Activated T-helper 1 cell treated with Interleukin-2 at 50 U/mL for 16 hours (primary cell): Measurements from ENCODE around the gene CNOT3.
A peak's percentile ranks its signal among the peaks of the same experiment; 100 is the strongest.
"Not testable (repeated sequence)": the region's sequence is repeated elsewhere in the genome, so short reads cannot be mapped to it uniquely, and the experiment has no call there.

Experiments
- DNase-seq: peaks from one replicate; pipeline ENCODE4 v3.0.0-alpha.2; 2020; ENCODE audit warnings: low read depth

CNOT3 gene

DNA sequence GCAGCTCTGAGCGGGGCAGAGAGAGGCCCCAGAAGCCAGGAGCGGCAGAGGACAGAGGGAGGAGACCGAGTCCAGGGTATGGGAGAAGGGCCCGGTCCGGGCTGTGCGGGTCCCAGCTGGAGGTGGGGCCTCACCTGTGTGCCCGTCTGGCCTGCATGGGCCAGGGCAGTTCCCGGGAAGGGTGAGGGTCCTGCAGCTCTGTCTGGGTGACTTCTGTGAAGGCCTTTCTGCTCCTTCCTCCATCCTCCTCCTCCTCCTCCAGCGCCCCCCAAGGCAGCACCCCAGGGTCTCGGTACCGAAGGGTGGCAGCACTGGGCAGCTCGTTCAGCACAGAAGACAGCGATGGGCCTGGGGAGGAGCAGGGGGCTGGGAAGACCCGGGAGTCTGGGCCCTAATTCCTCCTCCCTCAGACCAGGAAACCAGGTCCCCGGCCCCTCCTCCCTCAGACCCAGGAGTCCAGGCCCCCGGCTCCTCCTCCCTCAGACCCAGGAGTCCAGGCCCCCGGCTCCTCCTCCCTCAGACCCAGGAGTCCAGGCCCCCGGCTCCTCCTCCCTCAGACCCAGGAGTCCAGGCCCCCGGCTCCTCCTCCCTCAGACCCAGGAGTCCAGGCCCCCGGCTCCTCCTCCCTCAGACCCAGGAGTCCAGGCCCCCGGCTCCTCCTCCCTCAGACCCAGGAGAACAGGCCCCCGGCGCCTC lies 34.3 kb downstream of the CNOT3 start:
- not testable (repeated sequence) for DNase-seq

DNA sequence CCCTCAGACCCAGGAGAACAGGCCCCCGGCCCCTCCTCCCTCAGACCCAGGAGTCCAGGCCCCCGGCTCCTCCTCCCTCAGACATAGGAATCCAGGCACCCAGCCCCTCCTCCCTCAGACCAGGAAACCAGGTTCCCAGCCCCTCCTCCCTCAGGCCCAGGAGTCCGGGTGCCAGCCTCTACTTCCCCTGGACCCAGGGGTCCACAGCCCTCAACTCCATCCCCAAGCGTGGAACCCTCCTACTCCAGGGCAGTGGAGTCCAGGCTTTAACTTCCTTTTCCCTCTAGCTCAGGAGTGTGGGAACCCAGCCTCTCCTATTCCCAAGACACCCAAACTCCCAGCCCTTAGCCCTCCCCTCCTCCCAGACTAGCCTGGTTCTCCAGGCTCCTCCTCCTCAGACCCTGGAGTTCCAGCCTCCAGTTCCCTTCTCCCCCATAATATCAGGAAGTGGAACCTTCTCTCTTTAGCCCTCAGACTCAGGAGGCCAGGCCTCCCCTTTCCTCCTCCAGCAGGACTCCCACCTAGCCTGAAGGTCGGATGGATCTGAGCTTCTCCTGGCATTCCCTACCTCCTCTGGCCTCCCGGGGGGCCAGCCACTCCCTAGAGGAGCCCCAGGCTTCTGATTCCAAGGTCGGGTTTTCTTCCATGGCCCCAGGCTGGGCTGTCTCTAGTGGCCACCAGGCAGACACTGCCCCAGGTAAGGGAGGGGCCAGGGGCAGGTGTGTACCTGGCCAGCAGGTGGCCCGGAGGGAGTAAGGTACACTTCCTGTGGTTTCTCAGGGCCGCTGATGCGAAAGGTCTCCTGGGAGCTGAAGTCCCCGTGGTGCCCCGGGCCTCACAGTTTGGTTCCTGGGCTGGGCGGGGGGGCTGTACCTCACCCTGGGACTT lies 35.2 kb downstream of the CNOT3 start, which contains the start of gene TMC4:
Gene TMC4, minus strand, starts transcription at position 690 of the 888 bp plus-strand sequence. Its CDS starts 43 bp downstream, at position 647.
- no peak for DNase-seq

DNA sequence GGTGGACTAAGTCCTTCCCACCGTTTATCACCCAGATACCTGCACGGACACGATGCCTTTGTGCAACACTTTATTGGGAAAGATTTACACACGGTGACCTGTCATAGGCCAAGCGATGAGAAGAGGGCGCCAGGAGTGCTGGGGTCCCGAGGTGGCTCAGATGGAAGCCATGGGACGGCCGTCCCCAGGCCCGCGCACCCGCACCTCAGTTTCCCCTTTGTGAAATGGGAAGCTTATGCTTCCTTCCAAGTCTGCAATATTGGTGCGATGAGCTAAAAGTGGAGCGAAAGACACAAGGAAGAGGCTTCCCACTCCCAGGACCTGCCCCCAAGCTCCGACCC lies 35.8 kb downstream of the CNOT3 start:
- no peak for DNase-seq

DNA sequence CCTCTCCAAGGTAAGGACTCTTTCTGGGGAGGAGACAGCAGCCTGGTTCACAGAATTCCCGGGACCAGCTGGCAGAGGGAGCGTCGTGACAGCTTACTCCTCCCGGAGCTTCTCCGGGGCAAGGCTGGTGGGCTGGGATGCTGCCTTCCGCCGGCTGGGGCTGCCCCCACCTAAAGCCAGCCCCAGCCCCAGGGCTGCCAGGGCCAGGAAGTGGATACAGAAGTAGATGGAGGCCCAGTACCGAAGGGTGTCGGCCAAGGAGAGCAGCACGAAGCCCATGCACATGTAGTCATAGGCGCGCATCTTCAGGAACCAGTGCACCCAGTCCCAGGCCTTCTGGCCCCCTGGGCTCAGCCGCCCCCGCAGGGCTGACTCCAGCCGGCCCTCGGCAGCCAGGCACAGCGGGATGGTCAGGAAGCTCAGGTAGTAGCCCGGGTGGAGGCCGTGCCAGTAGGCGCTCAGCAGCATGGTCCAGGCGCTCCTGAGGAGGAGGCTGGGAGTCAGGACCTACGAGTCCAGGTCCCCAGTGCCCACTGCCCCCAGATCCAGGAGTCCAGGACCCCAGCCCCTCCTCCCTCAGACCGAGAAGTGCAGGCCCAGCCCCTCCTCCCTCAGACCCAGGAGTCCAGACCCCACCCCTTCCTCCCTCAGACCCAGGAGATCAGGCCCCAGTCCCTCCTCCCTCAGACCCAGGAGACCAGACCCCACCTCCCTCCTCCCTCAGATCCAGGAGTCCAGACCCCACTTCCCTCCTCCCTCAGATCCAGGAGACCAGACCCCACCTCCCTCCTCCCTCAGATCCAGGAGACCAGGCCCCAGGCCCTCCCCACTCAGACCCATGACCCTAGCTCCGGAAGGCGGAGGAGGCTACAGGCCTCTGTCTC lies 36.6 kb downstream of the CNOT3 start:
- no peak for DNase-seq

DNA sequence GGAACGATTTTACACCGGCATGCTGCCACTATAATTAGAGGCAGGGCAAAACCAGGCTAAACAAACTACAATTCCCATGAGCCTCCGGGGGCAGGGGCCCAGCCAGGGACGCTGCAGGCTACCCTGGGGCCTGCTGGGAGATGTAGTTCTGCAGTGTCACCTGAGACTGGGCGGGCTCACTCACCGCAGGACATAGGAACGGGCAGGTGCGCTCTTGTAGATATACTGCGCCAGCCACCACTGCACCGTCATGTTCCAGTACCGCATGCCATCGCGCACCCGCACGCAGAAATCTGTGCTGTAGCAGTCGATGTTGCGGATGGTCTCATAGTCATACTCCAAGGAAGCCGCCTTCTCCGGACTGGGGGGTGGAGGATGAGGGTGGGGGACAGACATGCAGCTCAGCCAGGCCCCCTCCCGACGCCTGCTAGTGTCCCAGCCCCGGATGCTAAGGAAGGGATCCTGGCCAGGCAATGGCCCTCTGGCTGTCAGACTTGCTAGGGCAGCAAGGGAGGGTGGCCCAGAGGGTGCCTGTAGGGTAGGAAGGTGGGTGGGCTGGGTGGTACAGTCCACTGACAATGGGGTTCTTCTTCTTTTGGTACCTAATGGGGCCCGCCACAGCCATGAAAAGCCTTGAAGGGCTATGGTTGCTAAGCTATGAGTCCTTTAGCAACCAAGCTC lies 41.2 kb downstream of the CNOT3 start:
- no peak for DNase-seq

DNA sequence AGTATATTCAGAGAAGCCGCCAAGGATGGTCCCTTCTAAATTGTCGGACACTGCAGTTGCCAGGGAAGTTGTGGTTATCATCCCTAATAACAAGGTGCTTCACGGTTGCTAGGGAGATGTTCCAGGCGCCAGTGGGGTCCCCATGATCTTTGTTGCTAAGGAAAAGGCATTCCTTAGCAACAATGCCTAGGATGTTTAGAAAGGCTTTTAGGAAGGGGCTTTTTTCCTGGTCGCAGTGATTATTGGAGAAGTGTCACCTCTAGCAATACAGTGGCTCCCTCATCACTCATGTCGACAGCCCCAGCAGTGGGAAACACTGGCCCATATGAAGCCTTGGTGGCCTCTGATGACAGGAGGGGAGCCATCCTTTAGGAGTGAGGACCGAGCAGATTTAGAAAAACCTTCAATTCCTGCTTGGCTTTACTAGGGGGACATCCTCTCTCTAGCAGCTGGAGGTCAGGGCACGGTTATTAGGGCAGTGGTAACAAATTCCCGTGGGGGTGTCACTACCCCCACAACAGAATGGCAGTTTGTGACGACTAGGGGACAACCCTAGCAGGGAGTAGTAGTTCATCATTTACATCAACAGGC lies 41.8 kb downstream of the CNOT3 start:
- DNase-seq: no peak

DNA sequence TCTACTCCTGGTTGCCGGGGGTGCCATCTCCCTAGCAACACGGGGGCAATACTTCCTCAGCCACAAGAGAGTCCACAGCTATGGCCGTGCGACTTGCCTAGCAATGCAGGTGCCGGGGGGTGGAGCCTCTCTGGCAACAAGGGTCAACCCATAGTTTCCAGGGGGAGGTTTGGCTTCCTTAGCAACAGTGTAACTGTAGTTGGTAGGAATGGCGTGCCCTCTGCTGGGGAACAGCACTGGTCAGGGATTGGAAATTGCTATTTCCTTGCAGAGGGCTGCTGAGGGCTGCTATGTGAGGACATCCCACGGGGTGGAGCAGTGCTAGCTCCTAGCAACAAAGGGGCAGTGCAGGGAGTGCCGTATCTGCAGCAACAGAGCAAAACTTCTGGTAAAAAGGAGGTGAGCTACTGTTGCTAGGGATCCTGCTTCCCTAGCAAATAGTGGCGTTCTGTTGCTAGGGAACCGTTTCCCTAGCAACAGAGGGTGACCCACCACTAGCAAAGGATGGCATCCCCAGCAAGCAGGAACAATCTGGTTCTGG lies 42.4 kb downstream of the CNOT3 start:
- no peak for DNase-seq

DNA sequence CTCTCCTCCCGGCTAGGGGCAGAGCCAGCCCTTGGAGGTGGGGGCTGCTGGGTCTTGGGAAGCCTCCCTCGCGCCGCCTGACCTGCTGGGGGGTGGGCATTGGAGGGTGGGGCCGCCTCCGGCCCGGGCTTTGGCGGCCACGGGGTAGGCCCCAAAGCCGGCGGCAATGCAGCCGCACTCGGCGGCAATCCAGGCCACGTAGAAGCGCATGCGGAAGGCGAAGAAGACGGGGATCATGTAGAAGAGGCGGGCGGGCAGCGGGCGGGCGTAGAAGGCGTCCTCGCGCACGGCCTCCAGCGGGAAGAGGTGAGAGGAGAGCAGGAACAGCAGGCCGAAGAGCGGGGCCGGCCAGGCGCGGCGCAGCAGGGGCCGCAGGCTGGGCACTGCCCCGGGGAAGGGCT lies 43.1 kb downstream of the CNOT3 start:
- no peak for DNase-seq

DNA sequence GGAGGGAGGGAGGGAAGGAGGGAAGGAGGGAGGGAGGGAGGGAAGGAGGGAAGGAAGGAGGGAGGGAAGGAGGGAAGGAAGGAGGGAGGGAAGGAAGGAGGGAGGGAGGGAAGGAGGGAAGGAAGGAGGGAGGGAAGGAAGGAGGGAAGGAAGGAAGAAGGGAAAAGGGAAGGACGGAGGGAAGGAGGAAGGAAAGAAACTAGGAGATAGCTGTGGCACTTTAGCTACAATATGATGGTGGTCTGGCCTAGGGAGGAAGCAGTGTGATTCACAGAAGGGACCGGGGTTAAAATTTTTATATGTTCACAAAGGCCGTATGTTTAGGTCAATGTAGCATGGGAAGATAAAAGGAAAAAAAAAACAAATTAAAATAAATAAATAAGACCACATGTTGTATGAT lies 44.3 kb downstream of the CNOT3 start:
- DNase-seq: not testable (repeated sequence)

DNA sequence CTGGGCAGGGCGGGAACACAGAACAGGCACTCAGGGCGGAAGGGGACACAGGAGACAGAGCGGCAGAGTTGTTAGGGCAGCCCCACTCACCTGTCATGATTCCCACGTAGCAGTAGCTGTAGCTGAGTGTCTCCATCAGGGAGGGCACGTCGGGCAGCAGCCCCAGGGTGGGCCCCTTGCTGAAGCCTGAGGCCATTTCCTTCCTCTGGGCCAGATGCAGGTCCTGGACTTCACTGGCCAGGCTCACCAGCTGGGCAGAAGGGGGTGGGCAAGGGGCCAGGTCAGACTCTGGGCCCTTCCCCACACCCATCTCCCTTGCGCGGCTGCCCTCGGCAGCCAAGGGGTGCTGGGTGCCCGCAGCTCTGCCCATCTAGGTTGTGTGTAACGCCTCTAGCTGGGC lies 45.9 kb downstream of the CNOT3 start:
- DNase-seq: no peak

DNA sequence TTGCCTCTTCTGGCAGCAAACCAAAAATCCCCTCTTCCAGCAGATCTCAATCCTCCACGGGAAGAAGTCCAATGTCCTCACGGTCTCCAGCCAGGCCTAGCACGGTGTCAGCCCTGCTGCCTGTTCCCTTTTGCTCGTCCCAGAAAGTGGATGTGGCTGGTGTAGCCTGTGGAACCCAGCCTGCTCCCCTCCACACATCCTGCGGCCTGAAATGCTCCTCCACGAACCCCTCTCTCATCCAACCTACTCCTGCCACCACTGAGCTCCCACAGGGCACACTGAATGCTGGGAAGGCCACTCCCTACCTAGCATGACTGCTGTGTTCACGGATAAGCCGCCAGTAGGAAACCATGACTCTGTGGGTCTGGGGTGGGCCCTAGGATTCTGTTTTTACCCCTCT lies 48.8 kb downstream of the CNOT3 start:
- no peak for DNase-seq

DNA sequence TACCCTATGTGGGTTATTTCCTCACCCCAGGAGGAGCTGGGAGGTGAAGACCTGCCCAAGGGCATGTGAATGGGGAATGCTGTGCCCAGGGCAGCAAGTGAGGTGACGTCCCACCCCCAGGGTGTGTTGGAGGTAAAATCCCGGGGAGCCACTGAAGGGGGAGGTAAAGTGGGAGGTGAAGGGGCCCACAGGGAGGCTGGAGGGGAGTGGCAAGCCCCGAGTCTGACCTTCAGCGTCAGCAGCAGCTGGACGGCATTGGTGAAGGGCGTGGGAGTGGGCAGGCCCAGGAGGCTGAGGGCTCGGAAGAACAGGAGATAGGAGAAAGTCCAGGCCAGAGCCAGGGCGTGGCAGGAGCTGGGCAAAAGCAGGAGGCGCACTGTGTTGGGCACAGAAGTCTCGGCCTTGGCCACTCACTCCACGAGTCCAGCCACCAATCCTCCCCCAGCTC lies 49.4 kb downstream of the CNOT3 start:
- DNase-seq: no peak

DNA sequence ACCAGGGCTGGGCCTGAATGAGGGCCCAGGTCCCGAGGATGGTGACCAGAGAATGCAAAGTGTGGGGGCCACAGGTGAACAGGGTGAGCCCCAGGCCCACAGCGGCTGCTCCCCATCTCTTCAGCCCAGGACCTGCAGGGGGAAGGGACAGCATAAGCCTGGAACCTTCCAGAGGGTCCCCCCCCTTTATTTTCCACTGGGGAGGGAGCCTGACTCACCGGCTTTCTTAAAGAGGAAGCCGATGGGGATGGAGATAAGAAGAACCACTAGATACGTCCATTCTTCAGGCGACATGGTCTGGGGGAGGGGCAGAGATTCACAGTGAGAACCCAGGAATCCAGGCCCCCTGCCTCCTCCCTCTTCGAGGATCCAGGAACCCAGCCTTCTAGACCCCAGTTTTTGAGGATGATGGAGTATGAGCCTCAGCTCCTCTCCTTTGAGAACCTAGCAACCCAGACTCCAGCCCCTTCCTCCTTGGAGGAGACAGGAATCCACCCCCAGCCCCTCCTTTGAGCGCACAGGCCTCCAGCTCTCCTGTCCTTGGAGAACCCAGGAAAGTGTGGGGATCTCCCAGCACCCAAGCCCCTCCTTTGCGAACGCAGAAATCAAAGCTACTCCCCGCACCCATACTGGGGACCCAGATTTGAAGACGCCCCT lies 50.8 kb downstream of the CNOT3 start:
- DNase-seq: peak; percentile 40

DNA sequence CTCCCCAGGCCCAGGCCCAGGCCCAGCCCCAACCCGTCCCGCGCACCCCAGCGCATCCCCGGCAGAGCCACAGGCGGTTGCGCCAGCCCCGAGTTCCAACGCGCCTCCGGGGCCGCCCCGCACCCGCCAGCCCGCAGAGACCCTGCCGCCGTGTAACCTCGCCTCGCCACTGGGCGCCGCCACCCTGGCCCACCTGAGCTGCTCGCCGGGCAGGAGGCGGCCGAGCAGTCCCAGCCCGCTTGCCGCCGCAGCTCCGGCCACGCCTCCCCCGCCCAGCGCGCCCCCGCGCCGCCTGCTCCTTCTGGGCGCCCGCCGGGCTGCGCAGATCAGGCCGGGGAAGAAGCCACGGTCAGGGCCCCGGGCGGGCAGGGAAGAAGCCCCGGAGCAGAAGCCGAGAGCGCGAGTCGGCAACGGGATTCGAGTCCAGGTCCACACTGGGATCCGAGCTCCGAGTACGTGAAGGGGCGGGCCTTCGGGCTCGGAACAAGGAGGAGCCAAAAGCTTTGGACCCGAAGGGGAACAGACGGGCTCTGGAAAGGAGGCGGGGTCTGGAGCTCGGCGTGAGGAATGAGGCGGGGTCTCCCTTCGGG lies 51.7 kb downstream of the CNOT3 start, which contains the start of gene MBOAT7:
Gene MBOAT7, minus strand, starts transcription at position 436 of the 590 bp plus-strand sequence. CDS start 1,072 bp downstream, outside the sequence.
- no peak for DNase-seq

DNA sequence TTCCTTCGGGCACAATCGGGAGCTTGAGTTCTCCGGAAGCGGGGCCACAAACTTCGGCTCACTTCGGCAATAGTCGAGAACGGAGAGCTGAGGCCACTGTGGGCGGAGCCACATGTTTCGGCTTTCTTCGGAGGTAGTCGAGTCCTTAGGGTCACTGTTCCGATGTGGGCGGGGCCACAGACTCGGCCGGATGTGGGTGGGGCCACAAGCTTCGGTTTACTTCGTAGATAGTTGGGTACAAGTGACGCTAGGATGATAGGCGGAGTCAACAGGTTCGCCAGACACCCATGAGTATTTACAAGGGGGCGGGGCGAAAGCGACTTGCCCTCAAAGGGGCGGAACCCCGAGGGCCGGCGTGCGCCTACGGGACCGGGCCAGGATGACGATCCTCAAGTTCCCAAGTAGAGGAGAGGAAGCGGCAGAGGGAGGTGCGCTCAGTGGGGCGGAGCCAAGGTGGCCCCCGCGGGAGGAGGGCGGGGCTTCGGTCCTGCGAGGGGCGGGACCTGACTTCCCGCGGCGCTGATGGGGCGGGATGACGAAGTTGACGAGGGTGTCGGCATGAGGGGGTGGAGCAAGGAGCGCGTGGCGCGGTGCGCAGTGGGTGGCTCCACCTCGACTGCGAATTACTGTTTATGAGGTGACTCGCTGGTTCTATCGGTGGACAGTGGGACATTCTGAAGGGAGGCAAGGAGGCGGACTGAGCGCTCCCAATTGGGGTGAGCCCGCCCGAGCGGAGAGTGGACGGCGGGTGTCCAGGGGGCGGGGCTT lies 52.4 kb downstream of the CNOT3 start:
- peak; percentile 99 for DNase-seq

DNA sequence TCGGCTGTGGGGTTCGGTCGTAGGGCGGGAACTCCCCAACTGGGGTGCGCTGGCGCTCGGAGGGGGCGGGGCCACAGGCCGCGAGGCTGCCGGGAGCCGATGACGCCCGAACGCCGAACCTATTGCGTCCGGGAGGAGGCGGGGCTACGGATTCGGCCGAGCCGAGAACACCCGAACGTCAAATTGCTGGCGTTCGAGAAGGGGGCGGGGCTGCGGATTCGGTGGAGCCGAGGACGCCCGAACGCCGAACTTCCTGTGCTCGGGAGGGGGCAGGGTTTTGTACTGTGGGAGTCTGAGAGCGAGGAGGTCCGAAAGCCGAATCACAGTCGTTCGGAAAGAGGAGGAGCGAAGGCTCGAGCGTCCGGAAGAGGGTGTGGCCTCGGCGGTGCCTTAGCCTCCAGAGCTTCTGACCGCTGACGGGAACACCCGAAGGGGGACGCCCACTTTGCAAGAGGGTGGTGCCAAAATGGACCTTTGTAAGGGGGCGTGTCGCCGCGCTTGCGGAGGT lies 53.0 kb downstream of the CNOT3 start:
- peak; percentile 100 for DNase-seq

DNA sequence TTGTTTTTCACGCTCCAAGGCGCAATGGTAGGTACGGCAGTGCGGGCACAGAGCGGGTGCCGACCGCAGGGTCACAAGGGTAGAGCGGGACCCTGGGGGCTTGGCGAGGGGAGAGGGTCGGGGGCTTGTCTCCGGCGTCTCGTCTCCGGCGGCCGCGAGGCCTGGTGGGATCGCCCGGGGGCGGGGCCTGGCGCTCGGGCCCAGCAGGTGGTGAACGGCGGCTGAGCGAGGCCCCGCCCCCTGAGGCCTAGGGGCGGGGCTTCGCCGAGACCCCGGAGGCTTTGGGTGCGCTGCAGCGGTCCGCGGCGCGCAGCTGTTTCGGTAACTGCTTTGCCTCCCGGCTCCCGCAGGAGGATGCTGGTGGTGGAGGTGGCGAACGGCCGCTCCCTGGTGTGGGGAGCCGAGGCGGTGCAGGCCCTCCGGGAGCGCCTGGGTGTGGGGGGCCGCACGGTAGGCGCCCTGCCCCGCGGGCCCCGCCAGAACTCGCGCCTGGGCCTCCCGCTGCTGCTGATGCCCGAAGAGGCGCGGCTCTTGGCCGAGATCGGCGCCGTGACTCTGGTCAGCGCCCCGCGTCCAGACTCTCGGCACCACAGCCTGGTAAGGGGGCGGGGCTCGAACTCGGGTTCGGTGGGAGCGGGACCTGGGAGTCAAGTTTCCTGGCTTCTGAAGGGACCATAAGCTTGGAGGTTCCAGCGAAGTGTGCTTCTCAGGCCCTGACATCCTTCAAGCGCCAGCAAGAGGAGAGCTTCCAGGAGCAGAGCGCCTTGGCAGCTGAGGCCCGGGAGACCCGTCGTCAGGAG lies 53.6 kb downstream of the CNOT3 start, which contains the start of gene TSEN34:
Gene TSEN34, plus strand, starts transcription at position 298 of the 800 bp plus-strand sequence. Its CDS starts 57 bp downstream, at position 355.
- DNase-seq: peak; percentile 79
